Cerebellar nuclear complex (tissue), 1 donor: Measurements from ENCODE around the gene HES7.
"Not testable (repeated sequence)": the region's sequence is repeated elsewhere in the genome, so short reads cannot be mapped to it uniquely, and the experiment has no call there.

Experiments used
- DNase-seq, 2 experiments: peaks; one replicate each; lab custom pipeline; 2025; lab: John Stamatoyannopoulos, UW

Gene HES7

GRCh38 chr17:8100763-8101162, 23.1 kb downstream of the HES7 start:
- DNase-seq = no peak

- no peak for DNase-seq
Measured at GRCh38 chr17:8100111-8100510, 23.8 kb downstream of the HES7 start.

GRCh38 chr17:8096541-8096940, 27.4 kb downstream of the HES7 start:
- no peak for DNase-seq

- no peak for DNase-seq
Measured at GRCh38 chr17:8095361-8095760, 28.5 kb downstream of the HES7 start.

- no peak for DNase-seq
Measured at GRCh38 chr17:8091033-8091687, 32.7 kb downstream of the HES7 start.

GRCh38 chr17:8089728-8090127, 34.2 kb downstream of the HES7 start:
- no peak for DNase-seq

- DNase-seq = no peak
Measured at GRCh38 chr17:8087952-8088230, 36.0 kb downstream of the HES7 start.

- DNase-seq = no peak
Measured at GRCh38 chr17:8087075-8087951, 36.6 kb downstream of the HES7 start, which contains the start of gene ALOX12B. TSS of gene ALOX12B (minus strand) at chr17:8087716. CDS start at chr17:8087442, 274 bp downstream.

- no peak for DNase-seq
Measured at GRCh38 chr17:8084250-8084649, 39.7 kb downstream of the HES7 start.

GRCh38 chr17:8082292-8082691, 41.6 kb downstream of the HES7 start:
- DNase-seq = no peak

GRCh38 chr17:8081876-8082275, 42.0 kb downstream of the HES7 start:
- DNase-seq = no peak

GRCh38 chr17:8080799-8081219, 43.1 kb downstream of the HES7 start:
- DNase-seq = no peak

GRCh38 chr17:8080208-8080798, 43.6 kb downstream of the HES7 start:
- DNase-seq = no peak

GRCh38 chr17:8079291-8080207, 44.4 kb downstream of the HES7 start:
- peak in 1 of 2 experiments; percentile 40 for DNase-seq

- DNase-seq = not testable (repeated sequence)
Measured at GRCh38 chr17:8077939-8078338, 46.0 kb downstream of the HES7 start.

GRCh38 chr17:8076502-8077266, 47.2 kb downstream of the HES7 start:
- DNase-seq = no peak

GRCh38 chr17:8075574-8076342, 48.1 kb downstream of the HES7 start:
- no peak for DNase-seq

- no peak for DNase-seq
Measured at GRCh38 chr17:8075081-8075480, 48.8 kb downstream of the HES7 start.

- no peak for DNase-seq
Measured at GRCh38 chr17:8074554-8074953, 49.4 kb downstream of the HES7 start.
